GM18909 (cell line): ENCODE results near the gene KCNJ9.

Source experiments
- ATAC-seq: cut with Tn5 transposase; IDR thresholded peaks from one replicate; pipeline ENCODE4 v1.9.1; 2021; ENCODE audit warnings: mild to moderate bottlenecking; ENCODE audit not compliant: unreplicated experiment, poor library complexity

Gene KCNJ9

DNA sequence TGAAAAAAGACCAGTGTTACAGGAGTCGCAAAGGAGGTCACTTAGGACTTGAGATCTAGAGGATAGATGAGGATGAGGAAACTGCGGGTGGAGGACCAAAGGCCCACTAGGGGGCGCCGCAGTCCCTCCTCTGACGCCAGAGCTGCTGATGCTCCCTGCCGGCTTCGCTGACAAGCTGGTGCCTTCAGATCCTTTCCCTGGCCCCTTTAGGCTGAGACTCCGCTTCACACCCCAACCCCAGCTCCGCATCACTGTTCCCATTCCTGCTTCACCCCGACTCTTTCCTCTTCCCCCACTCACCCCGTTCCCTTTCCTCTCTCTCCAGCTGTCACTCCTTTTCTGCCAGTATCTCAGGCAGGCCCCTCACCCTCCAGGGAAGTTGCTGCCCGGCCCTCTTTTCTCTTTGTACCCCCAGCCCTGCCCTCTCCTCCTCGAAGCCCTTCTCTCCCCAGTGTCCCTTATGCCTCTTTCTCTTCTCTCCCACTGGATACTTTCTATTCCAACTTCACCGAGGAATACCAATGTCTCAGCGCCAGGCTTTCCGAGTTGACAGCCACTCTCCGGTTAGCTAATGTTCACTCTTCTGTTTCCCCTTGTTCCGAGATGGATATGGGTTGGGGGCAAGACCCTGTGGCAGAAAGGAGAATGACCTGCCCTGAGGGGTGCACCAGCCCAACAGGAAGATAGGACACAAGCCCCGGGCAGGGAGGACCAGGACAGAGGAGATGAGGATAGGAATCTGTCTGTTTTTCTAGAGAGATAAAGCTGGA, 4.5 kb downstream of the KCNJ9 start:
- peak; percentile 55 for ATAC-seq

DNA sequence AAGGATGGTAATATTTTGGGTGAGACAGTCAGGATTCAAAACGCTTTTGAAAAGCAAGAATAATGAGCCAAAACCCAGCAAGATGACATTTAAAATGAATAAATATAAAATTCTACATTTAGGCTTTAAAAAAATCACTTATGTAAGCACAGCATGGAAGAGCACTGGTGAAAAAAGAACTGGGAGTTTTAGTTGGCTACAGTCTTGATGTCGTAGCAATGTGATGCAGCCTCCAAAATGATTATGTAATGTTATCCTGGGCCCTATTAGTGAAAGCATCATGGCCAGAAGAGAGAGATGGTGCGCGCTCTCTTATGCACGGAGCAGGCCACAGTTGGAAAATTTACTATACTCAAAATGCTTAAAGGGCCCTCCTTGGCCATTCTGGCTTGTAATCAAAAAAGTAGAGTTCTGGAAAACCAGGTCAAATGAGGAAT, 5.1 kb downstream of the KCNJ9 start:
- no peak for ATAC-seq

DNA sequence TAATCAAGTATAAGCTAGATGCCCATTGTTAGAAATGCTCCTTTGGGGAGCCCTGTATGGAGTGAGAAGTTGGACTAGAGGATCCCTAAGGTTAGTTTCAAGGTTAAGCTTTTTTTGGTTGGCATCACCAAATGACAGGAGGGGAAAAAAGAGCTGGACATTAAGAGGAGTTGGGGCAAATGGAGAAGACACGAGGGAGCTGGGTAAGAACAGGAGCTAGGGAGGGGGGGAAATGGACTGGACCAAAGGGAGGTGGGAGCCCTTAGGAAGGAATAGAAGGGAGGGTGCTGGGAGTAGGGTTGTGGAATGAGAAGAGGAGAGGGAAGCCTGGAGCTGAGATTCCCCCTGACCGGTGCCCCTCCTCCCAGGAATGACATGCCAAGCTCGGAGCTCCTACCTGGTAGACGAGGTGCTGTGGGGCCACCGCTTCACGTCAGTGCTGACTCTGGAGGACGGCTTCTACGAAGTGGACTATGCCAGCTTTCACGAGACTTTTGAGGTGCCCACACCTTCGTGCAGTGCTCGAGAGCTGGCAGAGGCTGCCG, 5.9 kb downstream of the KCNJ9 start:
- no peak for ATAC-seq

DNA sequence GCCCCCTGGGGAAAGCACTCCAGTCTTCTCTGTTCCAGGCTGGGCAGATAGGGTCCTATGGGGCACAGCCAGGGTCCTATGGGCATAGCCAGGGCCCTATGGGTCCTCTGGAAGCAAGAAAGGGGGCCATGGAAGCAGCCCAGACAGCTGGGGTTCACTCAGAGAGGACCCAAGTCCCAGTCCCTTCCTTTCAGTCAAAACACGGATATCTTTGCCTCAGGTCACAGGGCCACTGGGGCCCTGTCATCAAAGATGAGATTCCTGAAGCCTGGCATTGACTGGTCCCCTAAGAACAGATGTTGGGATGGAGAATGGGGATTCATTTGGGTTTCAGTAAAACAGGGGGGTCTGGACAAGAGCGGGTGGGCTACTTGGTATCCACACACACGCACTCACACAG, 8.5 kb downstream of the KCNJ9 start:
- ATAC-seq, result no peak

DNA sequence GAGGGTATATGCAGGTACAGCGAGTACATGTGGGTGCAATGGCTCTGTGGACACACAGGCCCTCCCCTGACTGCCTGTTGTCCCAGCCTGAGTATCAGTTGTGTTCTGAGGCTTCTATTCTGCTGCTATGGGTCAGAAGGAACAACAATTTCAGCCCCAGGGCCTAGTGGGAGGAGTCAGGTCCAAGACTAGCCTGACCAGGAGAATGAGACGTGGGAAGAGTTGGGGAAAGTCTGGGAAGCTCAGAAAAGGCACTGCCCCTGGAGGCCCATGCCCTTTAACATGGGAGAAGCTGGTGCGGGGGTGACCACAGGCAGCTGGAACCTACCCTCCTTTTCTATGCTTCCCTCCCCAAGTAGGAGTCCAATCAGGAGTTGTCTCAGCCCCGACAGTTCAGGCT, 9.4 kb downstream of the KCNJ9 start:
- no peak for ATAC-seq

DNA sequence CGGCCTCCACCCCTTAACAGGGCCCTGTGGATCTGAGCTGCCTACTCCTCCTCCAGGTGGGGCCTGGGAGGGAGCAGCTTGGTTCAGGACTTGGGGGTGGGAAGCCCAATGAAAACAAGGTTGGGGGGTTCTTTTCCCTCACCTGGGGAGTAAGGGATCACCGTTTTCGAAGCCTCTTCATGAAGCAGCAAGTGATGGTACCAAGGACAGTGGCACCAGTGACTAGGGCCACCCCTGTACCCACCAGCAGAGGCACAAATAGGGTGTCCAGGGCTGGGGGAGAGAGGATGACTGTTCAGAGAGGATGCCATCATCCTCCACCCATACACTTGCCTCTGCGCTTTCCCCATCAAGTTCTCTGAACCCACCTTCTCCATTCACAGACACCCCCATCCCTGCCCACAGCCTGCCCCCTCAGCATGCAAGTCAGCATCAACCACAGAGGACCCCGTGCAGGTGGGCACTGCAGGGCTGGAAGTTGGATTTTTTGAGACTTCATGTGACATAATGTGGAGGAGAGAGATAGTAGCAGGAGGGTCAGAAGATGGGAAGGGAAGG, 10.4 kb downstream of the KCNJ9 start:
- ATAC-seq, result no peak

DNA sequence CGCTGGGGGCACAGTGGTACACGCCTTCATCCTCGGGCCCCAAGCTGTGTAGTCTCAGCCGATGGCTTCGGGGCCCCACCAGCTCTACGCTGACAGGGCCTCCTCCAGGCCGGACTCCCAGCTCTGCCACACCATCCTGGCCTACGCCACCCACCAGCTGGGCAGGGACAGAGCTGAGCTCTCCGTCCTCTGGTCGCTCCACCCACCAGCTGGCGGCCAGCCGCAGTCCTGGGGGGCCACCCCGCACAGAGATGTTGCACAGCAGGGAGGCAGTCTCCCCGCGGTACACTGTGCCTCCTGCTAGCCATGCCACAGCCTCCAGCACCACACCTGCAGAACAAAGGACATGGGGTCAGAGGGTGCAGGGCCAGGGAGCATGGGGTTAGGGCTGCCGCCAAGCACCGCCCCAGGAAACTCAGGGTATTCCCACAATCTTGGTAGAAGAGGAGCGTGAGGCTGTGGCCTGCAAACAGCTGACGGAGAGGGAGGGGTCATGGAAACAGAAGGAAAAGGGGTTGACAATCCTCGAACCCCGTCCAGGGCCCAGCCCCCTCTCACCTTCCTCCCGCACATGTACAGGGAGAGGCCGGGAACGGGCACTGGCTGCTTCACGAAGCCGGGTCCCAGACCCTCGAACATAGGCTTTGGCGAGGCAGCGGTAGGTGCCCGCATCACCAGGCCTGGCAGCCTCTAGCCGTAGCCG, 11.2 kb downstream of the KCNJ9 start:
- ATAC-seq, result no peak

DNA sequence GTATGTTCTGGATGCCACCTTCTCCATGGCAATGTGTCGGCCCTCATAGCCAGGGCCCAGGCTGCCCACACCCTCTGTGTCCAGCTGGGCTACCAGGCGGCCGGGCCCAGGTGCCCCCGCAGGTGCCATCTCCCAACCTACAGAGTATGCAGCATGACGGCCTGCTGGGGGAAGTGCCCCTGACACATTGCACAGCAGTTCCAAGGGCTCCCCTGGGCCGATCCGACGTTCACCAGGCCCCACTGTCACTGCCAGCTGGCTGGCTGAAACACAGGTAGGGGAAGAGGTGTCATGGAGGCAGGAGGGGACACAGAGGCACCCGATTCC, 11.7 kb downstream of the KCNJ9 start:
- no peak for ATAC-seq

DNA sequence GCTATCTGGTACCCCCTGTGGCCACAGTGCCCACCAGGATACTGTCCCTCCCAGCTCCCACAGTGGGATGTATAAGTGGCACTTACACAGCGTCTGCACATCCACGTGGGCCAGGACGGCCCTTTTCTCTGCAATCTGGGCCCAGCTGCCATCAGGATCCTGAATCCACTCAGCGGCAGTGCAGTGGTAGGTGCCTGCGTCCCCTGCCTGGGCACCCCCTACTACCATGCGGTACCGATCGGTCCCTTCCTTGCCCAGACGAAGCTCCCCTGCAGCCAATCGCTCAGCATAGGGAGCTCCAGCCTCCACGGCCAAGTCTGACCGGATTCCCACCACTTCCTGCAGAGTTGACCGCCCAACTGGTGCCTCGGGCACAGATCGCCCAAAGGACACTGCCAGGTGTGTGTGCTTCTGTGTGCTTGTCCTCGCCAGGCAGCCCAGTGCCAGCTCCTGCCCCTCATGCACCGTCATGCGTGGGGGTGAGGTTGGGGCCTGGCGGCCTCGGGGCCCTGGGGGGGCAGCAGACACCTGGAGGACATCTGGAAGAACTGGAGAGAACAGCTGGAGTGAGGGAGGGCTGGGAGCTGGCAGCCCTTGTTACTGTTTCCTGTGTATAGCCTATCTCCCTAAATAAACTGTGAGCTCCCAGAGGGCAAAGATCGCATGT, 12.4 kb downstream of the KCNJ9 start:
- ATAC-seq, result no peak

DNA sequence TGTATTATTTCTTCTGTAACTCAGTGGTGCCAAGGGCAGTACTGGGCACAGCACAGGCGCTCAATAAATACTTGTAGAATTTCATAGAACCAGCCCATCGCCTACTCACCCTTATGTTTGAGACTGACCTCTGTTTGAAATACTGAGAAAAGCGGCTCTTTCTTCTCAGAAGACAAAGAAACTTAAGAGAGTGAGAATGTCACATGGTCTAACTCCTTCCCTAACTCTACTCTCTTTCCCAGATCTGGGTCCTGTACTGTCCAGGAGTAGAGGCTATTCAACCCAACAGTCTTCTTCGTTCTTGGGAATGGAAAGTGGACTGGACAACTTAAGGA, 12.9 kb downstream of the KCNJ9 start:
- no peak for ATAC-seq

DNA sequence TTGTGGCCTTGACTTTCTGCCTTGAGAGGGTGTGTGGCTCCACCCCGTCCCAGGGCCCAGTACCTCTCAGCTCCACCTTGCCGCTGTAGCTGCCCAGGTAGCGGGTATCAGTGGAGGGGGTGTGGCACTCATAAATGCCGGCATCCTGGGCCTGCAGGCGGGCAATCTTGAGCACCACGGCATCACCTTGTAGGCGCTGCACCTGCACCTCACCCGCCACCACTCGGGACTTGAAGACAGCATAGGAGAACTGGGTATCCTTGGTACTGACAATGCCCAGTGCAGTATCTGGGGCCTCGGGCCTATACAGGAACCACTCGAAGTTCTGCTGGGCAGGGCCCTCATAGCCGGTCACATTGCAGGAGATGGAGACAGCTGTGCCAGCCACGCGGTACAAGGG, 13.5 kb downstream of the KCNJ9 start:
- ATAC-seq, result no peak

DNA sequence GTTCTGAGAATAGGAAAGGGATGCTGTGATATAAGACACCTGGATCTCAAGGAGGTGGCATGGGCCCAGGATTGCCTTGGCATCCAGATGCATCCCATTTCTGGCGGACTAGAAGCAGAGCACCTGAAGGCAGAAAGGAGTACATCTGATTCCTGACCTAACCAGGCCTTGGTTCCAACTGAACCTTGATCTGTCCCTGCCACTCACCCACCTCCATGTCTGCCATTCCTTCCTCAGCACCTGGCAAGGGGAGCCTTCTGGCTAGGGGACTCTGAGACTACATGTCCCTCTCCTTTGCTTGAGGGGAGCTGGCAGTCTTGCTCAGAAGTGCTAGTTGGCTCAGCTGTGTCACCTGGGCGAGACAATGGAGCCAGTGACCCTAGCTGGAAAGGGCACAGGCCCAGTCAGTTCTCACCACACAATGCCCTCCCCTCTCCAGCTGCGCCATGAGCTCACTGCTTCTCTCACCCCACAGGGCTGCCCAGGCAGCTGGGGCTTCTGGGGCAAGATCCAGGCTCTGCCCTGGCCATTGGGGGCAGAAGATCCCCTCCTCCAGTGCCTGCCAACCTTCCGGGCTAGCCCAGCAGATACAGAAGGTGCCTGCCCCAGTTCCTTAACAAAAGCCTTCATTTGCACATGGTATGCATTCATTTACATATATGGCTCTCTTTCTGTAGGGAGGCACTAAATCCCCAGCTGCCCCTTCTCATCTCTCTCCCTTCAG, 14.2 kb downstream of the KCNJ9 start:
- ATAC-seq, result no peak

DNA sequence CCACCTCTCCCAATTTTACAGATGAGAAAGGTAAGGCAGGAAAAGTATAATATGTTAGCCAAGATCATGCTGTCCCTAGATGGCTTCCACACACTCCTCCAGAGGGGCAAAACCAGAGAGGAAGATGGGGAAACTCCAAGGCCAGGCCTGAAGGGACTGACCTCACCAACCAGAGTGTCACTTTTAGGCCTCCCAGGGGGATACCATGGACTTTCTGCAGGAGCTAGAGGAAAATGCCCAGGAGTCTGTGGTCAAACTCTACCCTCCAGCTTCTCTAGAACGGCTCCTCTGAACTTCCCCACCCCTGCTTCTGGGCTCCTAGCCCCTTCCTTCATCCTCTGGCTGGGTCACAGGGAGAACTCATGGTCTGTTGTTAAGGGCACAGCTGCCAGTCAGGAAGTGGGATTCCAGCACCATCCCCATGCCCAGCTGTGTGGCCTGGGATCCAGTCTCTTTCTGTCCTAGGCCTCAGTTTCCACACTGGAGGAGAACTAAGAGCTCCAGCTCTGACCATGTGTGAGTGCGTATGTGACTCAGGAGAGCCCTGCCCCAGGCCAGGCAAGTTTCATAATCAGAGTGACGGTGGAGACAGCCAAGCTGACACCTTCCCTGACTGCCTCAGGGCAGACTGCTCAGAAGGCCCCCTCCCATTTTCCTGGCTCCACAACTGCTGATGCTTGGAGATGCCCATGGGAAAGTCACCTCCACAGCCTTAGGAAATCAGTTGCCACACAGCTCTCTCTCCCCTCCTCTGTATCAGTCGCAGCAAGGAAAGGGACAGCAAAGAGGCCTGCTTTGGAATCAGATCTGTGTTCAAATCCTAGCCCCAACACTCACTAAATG, 15.2 kb downstream of the KCNJ9 start:
- no peak for ATAC-seq

DNA sequence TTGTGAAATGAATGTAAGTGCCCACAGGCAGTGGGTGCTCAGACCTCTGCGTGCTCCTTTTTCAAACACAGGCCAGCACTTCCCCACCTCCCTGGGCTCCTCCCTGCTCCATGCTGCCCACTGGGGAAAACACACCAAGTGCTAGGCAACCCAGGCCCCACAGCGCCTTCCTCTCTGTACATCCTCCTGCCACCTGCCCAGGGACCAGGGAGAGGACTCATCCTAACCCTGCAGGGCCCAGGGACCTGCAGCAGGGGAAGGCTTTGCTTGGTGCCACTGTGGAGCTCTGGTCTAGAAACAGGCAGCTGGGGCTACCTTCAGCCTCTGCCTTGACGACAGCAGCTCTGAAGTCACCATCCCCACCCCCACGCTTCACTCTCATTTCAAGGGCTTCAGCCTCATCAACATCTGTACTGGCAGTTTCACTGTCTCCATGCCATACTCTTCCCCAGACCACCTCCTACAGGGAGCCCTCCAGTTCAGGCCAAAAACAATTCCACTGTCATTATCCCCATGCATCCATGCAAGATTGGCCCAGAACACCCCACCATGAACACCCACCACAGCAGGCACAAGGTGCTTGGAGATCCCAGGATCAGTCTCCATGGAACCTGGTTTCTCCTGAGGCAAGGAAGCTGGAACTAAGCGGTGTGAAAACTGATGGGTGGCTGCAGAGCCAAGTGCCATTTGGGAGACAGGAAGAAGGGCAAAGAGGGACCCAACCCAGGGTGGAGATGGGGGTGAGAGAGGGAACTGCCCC, 16.0 kb downstream of the KCNJ9 start:
- no peak for ATAC-seq

DNA sequence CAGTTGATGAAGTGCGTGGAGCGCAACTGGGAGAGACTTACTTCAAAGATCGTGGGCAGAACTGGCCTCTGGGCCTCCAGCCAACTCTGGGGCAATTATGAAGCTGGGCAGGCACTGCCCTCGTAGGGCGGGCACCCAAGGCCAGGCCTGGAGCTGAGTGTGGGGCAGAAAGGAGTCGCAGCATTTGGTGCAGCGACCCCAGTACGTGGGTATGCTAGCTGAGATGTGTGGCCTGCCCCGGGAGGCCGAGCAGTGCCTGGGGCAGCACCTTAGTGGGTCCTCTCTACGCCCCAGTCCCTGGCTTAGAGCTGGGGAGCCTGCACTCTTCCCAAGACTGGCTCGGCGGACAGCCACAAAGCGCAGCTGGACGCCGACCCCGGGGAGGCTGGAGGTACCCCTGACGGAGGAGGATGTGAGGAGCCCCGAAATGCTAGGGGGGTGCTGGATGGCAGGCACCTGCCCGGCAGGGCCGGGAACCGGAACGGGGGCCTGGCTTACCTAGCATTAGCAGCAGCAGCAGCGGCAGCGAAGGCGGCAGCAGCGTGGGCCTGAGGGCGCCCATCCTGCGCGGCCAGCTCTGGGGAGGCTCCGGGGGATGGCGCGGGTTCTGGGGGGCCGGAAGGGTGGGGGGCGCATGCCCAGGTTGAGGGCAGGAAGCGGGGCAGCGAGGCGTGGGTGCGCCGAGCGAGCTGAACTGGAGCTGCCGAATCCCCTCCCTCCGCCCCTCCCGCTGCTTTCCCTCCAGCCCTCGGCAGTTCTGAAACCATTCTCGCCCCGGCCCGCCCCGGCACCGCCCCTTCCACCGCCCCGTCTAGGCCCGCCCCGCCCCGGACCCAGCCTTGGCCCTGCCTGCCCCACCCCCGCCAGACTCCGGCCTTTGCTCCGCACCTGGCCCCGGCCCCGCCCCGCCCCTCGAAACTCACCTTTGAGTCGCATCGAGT, 16.8 kb downstream of the KCNJ9 start, which contains the start of gene IGSF8:
Gene IGSF8 (minus strand): TSS at position 709 of the 941 bp plus-strand sequence. CDS start 147 bp downstream, at position 562.
- ATAC-seq, result peak; percentile 58

DNA sequence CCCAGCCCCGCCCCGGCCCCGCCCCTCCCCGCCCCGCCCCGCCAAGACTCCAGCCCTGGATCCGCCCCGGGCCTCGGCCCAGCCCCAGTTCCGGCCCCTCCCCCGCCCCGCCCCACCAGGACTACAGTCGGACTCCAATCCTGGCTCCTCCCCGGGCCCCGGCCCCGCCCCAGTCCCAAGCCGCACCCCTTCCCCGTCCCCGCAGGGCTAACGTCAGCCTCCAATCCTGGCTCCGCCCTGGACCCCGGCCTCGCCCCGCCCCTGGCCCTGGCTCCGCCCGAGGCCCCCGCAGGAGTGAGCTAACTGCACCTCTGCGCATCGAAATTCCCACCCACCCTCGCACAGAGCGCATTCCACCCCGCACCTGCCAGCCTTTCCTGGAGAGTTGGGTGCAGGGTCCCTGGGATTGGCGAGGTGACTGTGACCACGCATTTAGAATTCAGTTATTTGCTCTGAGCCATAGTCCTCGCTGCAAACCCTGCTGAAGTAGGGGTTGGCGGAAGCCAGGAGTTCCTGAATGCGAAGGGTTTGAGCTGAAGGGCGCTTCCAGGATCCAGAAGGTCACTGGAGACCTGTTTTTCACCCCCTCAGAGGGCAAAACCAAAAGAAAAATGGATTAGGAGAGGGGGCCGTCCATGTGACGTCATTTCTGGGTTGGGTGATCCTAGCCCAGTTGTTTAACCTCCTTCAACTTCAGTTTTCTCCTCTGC, 17.7 kb downstream of the KCNJ9 start:
- peak; percentile 82 for ATAC-seq
